M059J (cell line): ENCODE data around the gene CENPE. TPM values are rescaled to one million over a fixed set of nuclear protein-coding genes. Genes with fewer than 3 reads are reported as not detected.
"Not testable (repeated sequence)": the region's sequence is repeated elsewhere in the genome, so short reads cannot be mapped to it uniquely, and the experiment has no call there.

ENCODE experiments used
- DNase-seq: peaks from one replicate; pipeline ENCODE4 v3.0.0-alpha.2; 2012; ENCODE audit warnings: low read depth
- total RNA-seq: library from RNA; depleted of rRNA; stranded (reverse); fragments of >200 nt; shearing (Covaris generic); gene quantifications from 2 replicates; pipeline ENCODE4 v1.2.3, GENCODE V29; 2014; rRNA removed

Gene CENPE
- 15.9 and 21.3 TPM in 2 replicates for total RNA-seq

- peak; percentile 76 for DNase-seq
These were observed at the start of gene CENPE for GRCh38 chr4:103198111-103198765. CENPE (minus strand) TSS chr4:103198343; CDS start chr4:103198319, 24 bp downstream.

- DNase-seq, result no peak
These were observed 46.1 kb upstream of the CENPE start for GRCh38 chr4:103244251-103244650.

GRCh38 chr4:103230938-103231337 lies 32.8 kb upstream of the CENPE start:
- DNase-seq, result not testable (repeated sequence)

GRCh38 chr4:103223556-103223955 lies 25.4 kb upstream of the CENPE start:
- not testable (repeated sequence) for DNase-seq

GRCh38 chr4:103207673-103208072 lies 9.5 kb upstream of the CENPE start:
- peak; percentile 5 for DNase-seq

GRCh38 chr4:103204111-103204510 lies 6.0 kb upstream of the CENPE start:
- peak; percentile 8 for DNase-seq

GRCh38 chr4:103201724-103202123 lies 3.6 kb upstream of the CENPE start:
- DNase-seq, result no peak

- no peak for DNase-seq
These were observed 3.1 kb upstream of the CENPE start for GRCh38 chr4:103201253-103201652.

GRCh38 chr4:103199009-103199408 lies 866 bp upstream of the CENPE start:
- DNase-seq, result no peak

- DNase-seq, result no peak
These were observed 405 bp downstream of the CENPE start for GRCh38 chr4:103197765-103198110.

GRCh38 chr4:103193457-103193856 lies 4.7 kb downstream of the CENPE start:
- no peak for DNase-seq

- DNase-seq, result no peak
These were observed 27.1 kb downstream of the CENPE start for GRCh38 chr4:103171006-103171405.

GRCh38 chr4:103169750-103170149 lies 28.4 kb downstream of the CENPE start:
- DNase-seq, result not testable (repeated sequence)

- no peak for DNase-seq
These were observed 29.1 kb downstream of the CENPE start for GRCh38 chr4:103168993-103169392.

- no peak for DNase-seq
These were observed 36.0 kb downstream of the CENPE start for GRCh38 chr4:103162176-103162575.

GRCh38 chr4:103158760-103159159 lies 39.4 kb downstream of the CENPE start:
- no peak for DNase-seq

- no peak for DNase-seq
These were observed 42.0 kb downstream of the CENPE start for GRCh38 chr4:103156106-103156505.

- DNase-seq, result no peak
These were observed 45.8 kb downstream of the CENPE start for GRCh38 chr4:103152381-103152780.

GRCh38 chr4:103150677-103151076 lies 47.5 kb downstream of the CENPE start:
- peak; percentile 70 for DNase-seq

GRCh38 chr4:103144926-103145325 lies 53.2 kb downstream of the CENPE start:
- DNase-seq, result no peak

- DNase-seq, result peak; percentile 9
These were observed 60.7 kb downstream of the CENPE start for GRCh38 chr4:103137446-103137827.

- no peak for DNase-seq
These were observed 61.3 kb downstream of the CENPE start for GRCh38 chr4:103136671-103137445.

GRCh38 chr4:103129174-103129573 lies 69.0 kb downstream of the CENPE start:
- no peak for DNase-seq
